Lower leg skin (tissue), 3 donors: ENCODE measurements around the gene ADGRV1.

Experiments used
- POLR2A ChIP-seq, 2 donors: fragments of 450-650 bp; IDR thresholded peaks; one replicate each; pipeline ENCODE4 v1.6.1; 2016 to 2017; ENCODE audit warnings: antibody characterized with exemption in 2 of 2, mild to moderate bottlenecking in 1 of 2, moderate library complexity in 1 of 2
- TF ChIP-seq, protein P1 (sequence below), 3 donors: fragments of 450-650 bp; IDR thresholded peaks; one replicate each; pipeline ENCODE4 v1.5.1; 2016; ENCODE audit warnings: antibody characterized with exemption in 3 of 3, mild to moderate bottlenecking in 3 of 3, moderate library complexity in 2 of 3

GRCh38 chr5:91177639-91178038, 619.0 kb downstream of the ADGRV1 start:
- TF ChIP-seq, protein P1, sequence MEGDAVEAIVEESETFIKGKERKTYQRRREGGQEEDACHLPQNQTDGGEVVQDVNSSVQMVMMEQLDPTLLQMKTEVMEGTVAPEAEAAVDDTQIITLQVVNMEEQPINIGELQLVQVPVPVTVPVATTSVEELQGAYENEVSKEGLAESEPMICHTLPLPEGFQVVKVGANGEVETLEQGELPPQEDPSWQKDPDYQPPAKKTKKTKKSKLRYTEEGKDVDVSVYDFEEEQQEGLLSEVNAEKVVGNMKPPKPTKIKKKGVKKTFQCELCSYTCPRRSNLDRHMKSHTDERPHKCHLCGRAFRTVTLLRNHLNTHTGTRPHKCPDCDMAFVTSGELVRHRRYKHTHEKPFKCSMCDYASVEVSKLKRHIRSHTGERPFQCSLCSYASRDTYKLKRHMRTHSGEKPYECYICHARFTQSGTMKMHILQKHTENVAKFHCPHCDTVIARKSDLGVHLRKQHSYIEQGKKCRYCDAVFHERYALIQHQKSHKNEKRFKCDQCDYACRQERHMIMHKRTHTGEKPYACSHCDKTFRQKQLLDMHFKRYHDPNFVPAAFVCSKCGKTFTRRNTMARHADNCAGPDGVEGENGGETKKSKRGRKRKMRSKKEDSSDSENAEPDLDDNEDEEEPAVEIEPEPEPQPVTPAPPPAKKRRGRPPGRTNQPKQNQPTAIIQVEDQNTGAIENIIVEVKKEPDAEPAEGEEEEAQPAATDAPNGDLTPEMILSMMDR (IDR thresholded peaks at IDR 0.05): no peak
- TF ChIP-seq POLR2A (IDR thresholded peaks at IDR 0.05): no peak
